A549 (cell line): ENCODE measurements around the gene GIT1. TPM values are rescaled to one million over a fixed set of nuclear protein-coding genes. Genes with fewer than 3 reads are reported as not detected.

Experiments
- ATAC-seq, 2 experiments: fragments of 200-7000 bp in 1 of 2; fragments of >200 bp in 1 of 2; cut with Nextera tagmentation in 1 of 2; cut with Tn5 transposase in 1 of 2; 3 replicates each; pipeline versions ENCODE4 v1.8.0 to v1.9.1; 2018 to 2020; ENCODE audit warnings: mild to moderate bottlenecking in 1 of 2, moderate library complexity in 1 of 2
- CTCF ChIA-PET: fragments of 300-600 bp; sonication (Branson Sonifier 250); formaldehyde crosslinking; extraction: SDS; loops from one replicate; lab custom pipeline; 2021; ENCODE audit warnings: antibody characterized with exemption, inconsistent platforms; lab: Yijun Ruan, JAX
- POLR2A ChIA-PET: fragments of 350-600 bp; formaldehyde crosslinking; extraction: SDS; loops from one replicate; lab custom pipeline; 2021; ENCODE audit warnings: antibody characterized with exemption, inconsistent platforms; lab: Yijun Ruan, JAX
- DNase-seq, 2 experiments: peaks; one replicate each; pipeline versions ENCODE4 v3.0.0 to v3.0.0-alpha.2; 2011 to 2016; ENCODE audit warnings: low read depth in 1 of 2, low spot score in 1 of 2
- FAIRE-seq: peaks from 2 replicates; lab custom pipeline; 2011; peaks lifted over from hg19 to GRCh38; lab: Jason Lieb, UNC
- H3K27ac ChIP-seq, 2 experiments: fragments of >200 bp; sonication (Bioruptor Twin); formaldehyde crosslinking; 3 replicates each; pipeline ENCODE4 v1.5.1; 2016 to 2017
- H3K4me1 ChIP-seq: fragments of >200 bp; sonication (Bioruptor Twin); formaldehyde crosslinking; 3 replicates; pipeline ENCODE4 v1.6.1; 2016
- H3K4me2 ChIP-seq: fragments of >200 bp; sonication (Bioruptor Twin); formaldehyde crosslinking; 3 replicates; pipeline ENCODE4 v1.6.1; 2016
- H3K4me3 ChIP-seq: fragments of >200 bp; sonication (Bioruptor Twin); formaldehyde crosslinking; 3 replicates; pipeline ENCODE4 v1.5.1; 2016
- H3K9me3 ChIP-seq: fragments of >200 bp; sonication (Bioruptor Twin); formaldehyde crosslinking; 3 replicates; pipeline ENCODE4 v1.6.1; 2016
- BHLHE40 ChIP-seq: IDR thresholded peaks from 2 replicates; pipeline ENCODE4 v1.6.1; 2012; ENCODE audit warnings: low read depth, low read length, inconsistent platforms
- CBX2 ChIP-seq: fragments of 200-600 bp; sonication (generic); IDR thresholded peaks from 2 replicates; pipeline ENCODE4 v1.6.1; 2016; ENCODE audit warnings: low read depth, mild to moderate bottlenecking, borderline replicate concordance
- CEBPB ChIP-seq, 2 experiments: fragments of >200 bp in 1 of 2; sonication (Bioruptor Twin) in 1 of 2; formaldehyde crosslinking in 1 of 2; IDR thresholded peaks; 2 replicates each; pipeline ENCODE4 v1.6.1; 2012 to 2016
- E2F6 ChIP-seq: IDR thresholded peaks from 2 replicates; pipeline ENCODE4 v1.6.1; 2012; ENCODE audit warnings: low read depth, borderline replicate concordance
- EHF ChIP-seq: fragments of 250-450 bp; sonication (Bioruptor Pico); IDR thresholded peaks from 2 replicates; pipeline ENCODE4 v1.5.0; 2020; ENCODE audit warnings: mild to moderate bottlenecking
- ESRRA ChIP-seq: fragments of 150-350 bp; IDR thresholded peaks from 2 replicates; pipeline ENCODE4 v1.6.1; 2014; ENCODE audit warnings: mild to moderate bottlenecking, low read length, borderline replicate concordance
- FOSB ChIP-seq: fragments of 250-450 bp; sonication (Bioruptor Pico); IDR thresholded peaks from 2 replicates; pipeline ENCODE4 v1.5.0; 2020; ENCODE audit warnings: mild to moderate bottlenecking, moderate library complexity
- FOXS1 ChIP-seq: fragments of 250-450 bp; sonication (Bioruptor Pico); IDR thresholded peaks from 2 replicates; pipeline ENCODE4 v1.5.0; 2020; ENCODE audit warnings: mild to moderate bottlenecking, moderate library complexity
- HES2 ChIP-seq: fragments of >200 bp; sonication (Bioruptor Twin); formaldehyde crosslinking; IDR thresholded peaks from 2 replicates; pipeline ENCODE4 v1.6.1; 2016
- HMGXB4 ChIP-seq: fragments of 250-450 bp; sonication (Bioruptor Pico); IDR thresholded peaks from 2 replicates; pipeline ENCODE4 v1.5.0; 2021; ENCODE audit warnings: mild to moderate bottlenecking, moderate library complexity, borderline replicate concordance
- HOXA7 ChIP-seq: fragments of 250-450 bp; sonication (Bioruptor Pico); IDR thresholded peaks from 2 replicates; pipeline ENCODE4 v1.5.0; 2020; ENCODE audit warnings: mild to moderate bottlenecking, moderate library complexity
- HOXB13 ChIP-seq: fragments of 250-450 bp; sonication (Bioruptor Pico); IDR thresholded peaks from 2 replicates; pipeline ENCODE4 v1.5.0; 2020; ENCODE audit warnings: low read depth, mild to moderate bottlenecking, moderate library complexity
- HOXB5 ChIP-seq: fragments of 250-450 bp; sonication (Bioruptor Pico); IDR thresholded peaks from 2 replicates; pipeline ENCODE4 v1.5.0; 2020; ENCODE audit warnings: mild to moderate bottlenecking, moderate library complexity
- JUN ChIP-seq, 2 experiments: fragments of >200 bp; sonication (Bioruptor Twin); formaldehyde crosslinking; IDR thresholded peaks; 2 replicates in 1 of 2; 3 replicates in 1 of 2; pipeline ENCODE4 v1.6.1; 2016 to 2017
- JUNB ChIP-seq: fragments of >200 bp; sonication (Bioruptor Twin); formaldehyde crosslinking; IDR thresholded peaks from 2 replicates; pipeline ENCODE4 v1.6.1; 2016
- KDM5A ChIP-seq: fragments of 200-600 bp; sonication (generic); IDR thresholded peaks from 2 replicates; pipeline ENCODE4 v1.6.1; 2016; ENCODE audit warnings: antibody characterized with exemption, mild to moderate bottlenecking
- MAFK ChIP-seq: fragments of 450-650 bp; IDR thresholded peaks from 2 replicates; pipeline ENCODE4 v1.6.1; 2014; ENCODE audit not compliant: partially characterized antibody
- MAX ChIP-seq: IDR thresholded peaks from 2 replicates; pipeline ENCODE4 v1.6.1; 2012
- MAZ ChIP-seq: fragments of 150-350 bp; IDR thresholded peaks from 2 replicates; pipeline ENCODE4 v1.6.1; 2014; ENCODE audit warnings: antibody characterized with exemption, low read depth, low read length, borderline replicate concordance
- NFE2L2 ChIP-seq: fragments of 150-350 bp; conservative IDR thresholded peaks from 2 replicates; pipeline ENCODE4 v1.6.1; 2014; ENCODE audit warnings: low read length
- NPAS2 ChIP-seq: fragments of 250-450 bp; sonication (Bioruptor Pico); IDR thresholded peaks from 2 replicates; pipeline ENCODE4 v1.8.0; 2022; ENCODE audit warnings: mild to moderate bottlenecking, moderate library complexity, borderline replicate concordance
- PHF8 ChIP-seq: fragments of 200-600 bp; sonication (generic); IDR thresholded peaks from 2 replicates; pipeline ENCODE4 v1.6.1; 2016; ENCODE audit warnings: low read depth, mild to moderate bottlenecking, antibody characterized with exemption, moderate library complexity, borderline replicate concordance
- POLR2A ChIP-seq: IDR thresholded peaks from 2 replicates; pipeline ENCODE4 v1.6.1; 2012; ENCODE audit warnings: mild to moderate bottlenecking, low read length
- POLR2AphosphoS2 ChIP-seq: conservative IDR thresholded peaks from 2 replicates; pipeline ENCODE4 v1.6.1; 2012; ENCODE audit warnings: low read length, improper control_type of control experiment, inconsistent platforms
- RCOR1 ChIP-seq: fragments of 150-350 bp; IDR thresholded peaks from 2 replicates; pipeline ENCODE4 v1.6.1; 2014; ENCODE audit warnings: antibody characterized with exemption, low read length, low read depth
- REST ChIP-seq: fragments of 200-600 bp; sonication (generic); IDR thresholded peaks from 2 replicates; pipeline ENCODE4 v1.6.1; 2016; ENCODE audit warnings: antibody characterized with exemption, mild to moderate bottlenecking, moderate library complexity
- RFX5 ChIP-seq: fragments of 450-650 bp; IDR thresholded peaks from 2 replicates; pipeline ENCODE4 v1.7.1; 2014; ENCODE audit warnings: antibody characterized with exemption, mild to moderate bottlenecking, moderate library complexity
- SMC3 ChIP-seq: fragments of >200 bp; sonication (Bioruptor Twin); formaldehyde crosslinking; IDR thresholded peaks from 3 replicates; pipeline ENCODE4 v1.6.1; 2018; ENCODE audit warnings: inconsistent platforms
- SREBF2 ChIP-seq: fragments of 450-650 bp; IDR thresholded peaks from 2 replicates; pipeline ENCODE4 v1.6.1; 2014; ENCODE audit warnings: mild to moderate bottlenecking, moderate library complexity
- TP53 ChIP-seq: fragments of 250-450 bp; sonication (Bioruptor Pico); IDR thresholded peaks from 2 replicates; pipeline ENCODE4 v1.5.0; 2021; ENCODE audit warnings: mild to moderate bottlenecking, moderate library complexity
- USF2 ChIP-seq: fragments of 450-650 bp; IDR thresholded peaks from 2 replicates; pipeline ENCODE4 v1.6.1; 2014; ENCODE audit warnings: antibody characterized with exemption
- ZFP36 ChIP-seq: fragments of 450-650 bp; IDR thresholded peaks from 2 replicates; pipeline ENCODE4 v1.6.1; 2014; ENCODE audit warnings: borderline replicate concordance; ENCODE audit not compliant: partially characterized antibody
- ZNF302 ChIP-seq: fragments of 250-450 bp; sonication (Bioruptor Pico); IDR thresholded peaks from 2 replicates; pipeline ENCODE4 v1.9.0; 2021; ENCODE audit warnings: inconsistent platforms, mild to moderate bottlenecking, moderate library complexity
- ZSCAN20 ChIP-seq: fragments of 250-450 bp; sonication (Bioruptor Pico); IDR thresholded peaks from 2 replicates; pipeline ENCODE4 v1.8.0; 2022; ENCODE audit warnings: mild to moderate bottlenecking, moderate library complexity
- WGBS: methylation state at CpG from one replicate; pipeline ENCODE4 v1.1.6; 2017; ENCODE audit errors: missing lambda C conversion rate; 5-methylcytosine and 5-hydroxymethylcytosine counted together
- polyA plus RNA-seq, 4 experiments: library from polyadenylated mRNA; depleted of rRNA in 3 of 4; stranded (reverse); fragments of >200 nt; fragmentation: RNase III in 1 of 4; extraction: RNeasy Plus Mini Kit Qiagen cat#74134 plus additional on column Dnase treatment in 1 of 4; gene quantifications; 2 replicates in 3 of 4; 3 replicates in 1 of 4; pipeline ENCODE4 v1.2.3, GENCODE V29; 2011 to 2017

Gene GIT1
- polyA plus RNA-seq, 2 of the 4 experiments (the other 2 are of a cell fraction), result 47.8 to 53.0 TPM

- Histone ChIP-seq H3K27ac (peak within 1 kb of the TSS; percentile 92 to 94), H3K4me2 (peak within 1 kb of the TSS; percentile 83), H3K4me1 (peaks cover 20% of the 10 kb centered on the region), H3K4me3 (peak within 1 kb of the TSS; percentile 62), H3K9me3 (no peaks in the 10 kb centered on the region)
- FAIRE-seq (no peak), ATAC-seq (peak; percentile 40 to 62), DNase-seq (peak; percentile 82 to 90)
- ChIA-PET POLR2A (interaction anchor here (1.0 to 4.0 kb wide), 5 partner anchors 8 to 274 kb away, joined by 3 to 21 read pairs (median 4); partner anchors contain the start of genes ANKRD13B and NUFIP2), CTCF (interaction anchor here (1.0 to 24.0 kb wide), 13 partner anchors 10 to 363 kb away, joined by 3 to 474 read pairs (median 9); partner anchors contain the start of genes ANKRD13B and CORO6)
- WGBS, result 5% methylated on average over 58 of the region's 85 CpGs
- TF ChIP-seq JUN (IDR thresholded peaks at IDR 0.05) (peak in 1 of 2 experiments; percentile 86; a peak in 4 of 5 replicates), E2F6 (peak; percentile 24; the same call in 1 of the 2 replicates), KDM5A (no peak), POLR2AphosphoS2 (no peak), SMC3 (no peak), EHF (no peak), HOXB13 (CRISPR knock-in tag) (0 out of 2 replicates have a peak, but pooled peaks have one; percentile 21), ZFP36 (no peak), ESRRA (no peak), JUNB (no peak), CEBPB (IDR thresholded peaks at IDR 0.05) (no peak), RFX5 (no peak), ZSCAN20 (CRISPR knock-in tag) (no peak), PHF8 (peak; percentile 55; the same call in 1 of the 2 replicates), REST (peak; percentile 46), NFE2L2 (no peak), CBX2 (no peak), BHLHE40 (no peak), FOXS1 (CRISPR knock-in tag) (no peak), MAFK (no peak), RCOR1 (no peak), MAZ (no peak), FOSB (CRISPR knock-in tag) (no peak), HOXA7 (CRISPR knock-in tag) (no peak), ZNF302 (CRISPR knock-in tag) (no peak), POLR2A (peak; percentile 81), HES2 (no peak), TP53 (CRISPR knock-in tag) (no peak), MAX (no peak; the same call in 1 of the 2 replicates), HOXB5 (CRISPR knock-in tag) (0 out of 2 replicates have a peak, but pooled peaks have one; percentile 28), HMGXB4 (CRISPR knock-in tag) (no peak), NPAS2 (no peak), SREBF2 (no peak), USF2 (no peak)
These were observed 20.9 kb downstream of the GIT1 start, which contains the start of gene TP53I13 for GRCh38 chr17:29568331-29569244. TP53I13 (plus strand) TSS chr17:29568701; CDS start chr17:29568759, 58 bp downstream.
